ENCODE measurements around the gene GNAQ.

Gene GNAQ

DNA sequence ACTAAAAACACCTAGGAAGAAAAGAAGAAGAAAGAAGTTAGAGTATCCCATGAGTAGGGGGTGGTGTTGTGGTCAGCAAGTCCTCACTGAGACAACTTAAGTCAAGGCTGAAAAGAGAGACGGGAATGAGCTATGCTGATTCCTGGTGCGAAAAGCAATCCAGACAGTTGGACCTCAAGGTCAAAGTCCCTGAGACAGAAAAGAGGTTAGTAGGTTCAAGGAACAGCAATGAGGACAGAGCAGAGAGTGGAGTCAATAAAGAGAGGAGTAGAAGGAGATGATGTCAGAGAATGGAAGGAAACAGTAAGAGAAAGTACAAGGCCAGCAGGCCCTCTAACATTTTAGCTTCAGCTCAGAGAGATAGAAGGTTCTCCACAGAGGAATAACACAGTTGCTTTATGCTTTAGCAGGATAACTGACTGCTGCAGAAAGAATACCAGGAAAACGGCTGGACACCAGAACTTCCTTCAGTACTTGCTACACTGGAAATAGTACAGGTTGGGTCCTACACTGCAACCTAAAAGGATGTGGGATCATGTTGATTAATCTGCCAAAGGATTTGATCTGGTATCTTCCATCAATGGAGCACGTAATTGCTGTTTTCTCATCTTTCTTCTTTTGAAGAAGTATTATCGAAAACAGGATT, 43.6 kb downstream of the GNAQ start:
- WGBS (ENCODE audit: insufficient coverage): 86% methylated on average over 3 of the region's 5 CpGs
- peak overlapping the region; percentile 43 to 77 for H3K27ac ChIP-seq (ENCODE audit: insufficient read depth in 1 of 2, low read depth in 1 of 2, low read length in 2 of 2, poor library complexity in 1 of 2, severe bottlenecking in 2 of 2)
- peaks cover 0 to 27% (median 3%) of the 10 kb centered on the region in 4 experiments for H3K36me3 ChIP-seq (ENCODE audit: control insufficient read depth in 4 of 4, insufficient read depth in 4 of 4, low read length in 3 of 4)
- peaks cover 0 to 3% (median 0%) of the 10 kb centered on the region in 5 experiments for H3K9me3 ChIP-seq (ENCODE audit: control extremely low read depth in 1 of 5, control insufficient read depth in 4 of 5, insufficient read depth in 2 of 5, low read depth in 1 of 5, low read length in 4 of 5)
- ChIA-PET POLR2A (interaction anchor here (1.0 kb wide), 1 partner anchor 27 kb away, joined by 3 read pairs; no protein-coding TSS in a partner anchor), CTCF (interaction anchor here (1.2 to 2.8 kb wide), 2 partner anchors 11 to 33 kb away, joined by 3 to 10 read pairs; no protein-coding TSS in a partner anchor)
- no peaks in the 10 kb centered on the region for H3K27me3 ChIP-seq (replicated peaks in 2 of 5; ENCODE audit: control insufficient read depth in 4 of 5, insufficient read depth in 5 of 5, low read length in 4 of 5)
- H3K4me3 ChIP-seq (ENCODE audit: control insufficient read depth in 1 of 7, extremely low read depth in 1 of 7, insufficient read depth in 4 of 7, low read depth in 2 of 7, low read length in 6 of 7): no peak overlapping the region
- peaks cover 16 to 60% (median 31%) of the 10 kb centered on the region in 4 experiments for H3K4me1 ChIP-seq (ENCODE audit: control extremely low read depth in 1 of 4, control insufficient read depth in 4 of 4, insufficient read depth in 4 of 4, low read length in 3 of 4)
- DNase-seq: no peak

GRCh38 chr9:77987081-77987656, 44.4 kb downstream of the GNAQ start:
- POLR2A ChIA-PET: interaction anchor here (0.6 kb wide), 1 partner anchor 8 kb away, joined by 3 read pairs; no protein-coding TSS in a partner anchor
- Histone ChIP-seq H3K4me3 (ENCODE audit: control insufficient read depth in 1 of 7, extremely low read depth in 1 of 7, insufficient read depth in 4 of 7, low read depth in 2 of 7, low read length in 6 of 7) (peak overlapping the region in 1 of 7 experiments; percentile 22), H3K9me3 (ENCODE audit: control extremely low read depth in 1 of 5, control insufficient read depth in 4 of 5, insufficient read depth in 2 of 5, low read depth in 1 of 5, low read length in 4 of 5) (peaks cover 0 to 3% (median 0%) of the 10 kb centered on the region in 5 experiments), H3K36me3 (ENCODE audit: control insufficient read depth in 4 of 4, insufficient read depth in 4 of 4, low read length in 3 of 4) (peaks cover 0 to 27% (median 3%) of the 10 kb centered on the region in 4 experiments), H3K27ac (ENCODE audit: insufficient read depth in 1 of 2, low read depth in 1 of 2, low read length in 2 of 2, poor library complexity in 1 of 2, severe bottlenecking in 2 of 2) (peak overlapping the region; percentile 43 to 77), H3K27me3 (replicated peaks in 2 of 5; ENCODE audit: control insufficient read depth in 4 of 5, insufficient read depth in 5 of 5, low read length in 4 of 5) (no peaks in the 10 kb centered on the region), H3K4me1 (ENCODE audit: control extremely low read depth in 1 of 4, control insufficient read depth in 4 of 4, insufficient read depth in 4 of 4, low read length in 3 of 4) (peaks cover 23 to 69% (median 37%) of the 10 kb centered on the region in 4 experiments)
- peak; percentile 61 to 90 (median 78) for DNase-seq
- WGBS (ENCODE audit: insufficient coverage): 59% methylated on average over 5 of the region's 7 CpGs
- CTCF ChIA-PET: interaction anchor here (1.2 to 1.6 kb wide), 2 partner anchors 34 to 48 kb away, joined by 3 to 8 read pairs; no protein-coding TSS in a partner anchor

DNA sequence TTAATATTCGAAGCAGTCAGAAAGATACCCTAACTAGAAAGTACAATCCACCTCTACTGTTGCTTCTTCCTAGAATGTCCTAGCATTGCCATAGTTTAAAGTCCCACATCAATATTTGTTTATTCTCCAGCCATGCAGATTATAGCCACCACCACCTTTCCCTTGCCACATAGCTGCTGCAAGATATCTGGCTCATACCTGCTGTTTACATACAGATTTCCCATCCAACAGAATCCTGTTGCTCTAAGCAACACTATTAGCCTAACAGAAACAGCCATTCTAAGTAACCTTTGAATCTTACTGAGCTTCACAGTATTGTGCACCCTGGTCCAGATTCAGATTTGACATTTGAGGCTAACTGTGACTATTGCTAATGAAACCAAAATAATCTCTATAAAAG, 45.6 kb downstream of the GNAQ start:
- Histone ChIP-seq H3K4me1 (ENCODE audit: control extremely low read depth in 1 of 4, control insufficient read depth in 4 of 4, insufficient read depth in 4 of 4, low read length in 3 of 4) (peaks cover 31 to 74% (median 46%) of the 10 kb centered on the region in 4 experiments), H3K36me3 (ENCODE audit: control insufficient read depth in 4 of 4, insufficient read depth in 4 of 4, low read length in 3 of 4) (peaks cover 0 to 21% (median 1%) of the 10 kb centered on the region in 4 experiments), H3K9me3 (ENCODE audit: control extremely low read depth in 1 of 5, control insufficient read depth in 4 of 5, insufficient read depth in 2 of 5, low read depth in 1 of 5, low read length in 4 of 5) (no peaks in the 10 kb centered on the region), H3K27me3 (replicated peaks in 2 of 5; ENCODE audit: control insufficient read depth in 4 of 5, insufficient read depth in 5 of 5, low read length in 4 of 5) (no peaks in the 10 kb centered on the region), H3K4me3 (ENCODE audit: control insufficient read depth in 1 of 7, extremely low read depth in 1 of 7, insufficient read depth in 4 of 7, low read depth in 2 of 7, low read length in 6 of 7) (no peak overlapping the region), H3K27ac (ENCODE audit: insufficient read depth in 1 of 2, low read depth in 1 of 2, low read length in 2 of 2, poor library complexity in 1 of 2, severe bottlenecking in 2 of 2) (no peak overlapping the region)
- POLR2A ChIA-PET: interaction anchor here (0.5 to 1.1 kb wide), 2 partner anchors 10 to 733 kb away, joined by 3 read pairs; no protein-coding TSS in a partner anchor
- 100% methylated on average over 1 of the region's 1 CpG for WGBS (ENCODE audit: insufficient coverage)
- CTCF ChIA-PET: interaction anchor here (0.7 to 1.7 kb wide), 10 partner anchors 10 to 120 kb away, joined by 3 to 8 read pairs (median 4); partner anchors contain the start of gene GNAQ
- no peak for DNase-seq

- Histone ChIP-seq H3K9me3 (ENCODE audit: control extremely low read depth in 1 of 5, control insufficient read depth in 4 of 5, insufficient read depth in 2 of 5, low read depth in 1 of 5, low read length in 4 of 5) (no peaks in the 10 kb centered on the region), H3K36me3 (ENCODE audit: control insufficient read depth in 4 of 4, insufficient read depth in 4 of 4, low read length in 3 of 4) (peaks cover 0 to 27% (median 0%) of the 10 kb centered on the region in 4 experiments), H3K27me3 (replicated peaks in 2 of 5; ENCODE audit: control insufficient read depth in 4 of 5, insufficient read depth in 5 of 5, low read length in 4 of 5) (no peaks in the 10 kb centered on the region), H3K4me3 (ENCODE audit: control insufficient read depth in 1 of 7, extremely low read depth in 1 of 7, insufficient read depth in 4 of 7, low read depth in 2 of 7, low read length in 6 of 7) (peak overlapping the region in 1 of 7 experiments; percentile 8), H3K27ac (ENCODE audit: insufficient read depth in 1 of 2, low read depth in 1 of 2, low read length in 2 of 2, poor library complexity in 1 of 2, severe bottlenecking in 2 of 2) (peak overlapping the region in 1 of 2 experiments; percentile 73), H3K4me1 (ENCODE audit: control extremely low read depth in 1 of 4, control insufficient read depth in 4 of 4, insufficient read depth in 4 of 4, low read length in 3 of 4) (peaks cover 35 to 79% (median 58%) of the 10 kb centered on the region in 4 experiments)
- peak in 1 of 3 donors; percentile 36 for DNase-seq
- POLR2A ChIA-PET: no interaction called here
- WGBS (ENCODE audit: insufficient coverage): no CpG with 5 or more reads among the region's 1 CpG
- CTCF ChIA-PET: interaction anchor here (1.3 kb wide), 1 partner anchor 10 kb away, joined by 8 read pairs; no protein-coding TSS in a partner anchor
These were observed 48.3 kb downstream of the GNAQ start for GRCh38 chr9:77983320-77983662.

- H3K4me3 ChIP-seq (ENCODE audit: control insufficient read depth in 1 of 7, extremely low read depth in 1 of 7, insufficient read depth in 4 of 7, low read depth in 2 of 7, low read length in 6 of 7): peak overlapping the region in 2 of 7 experiments; percentile 1 to 10
- WGBS (ENCODE audit: insufficient coverage): no CpG with 5 or more reads among the region's 7 CpGs
- peak in 1 of 3 donors; percentile 54 for DNase-seq
- H3K9me3 ChIP-seq (ENCODE audit: control extremely low read depth in 1 of 5, control insufficient read depth in 4 of 5, insufficient read depth in 2 of 5, low read depth in 1 of 5, low read length in 4 of 5): no peaks in the 10 kb centered on the region
- POLR2A ChIA-PET: no interaction called here
- H3K4me1 ChIP-seq (ENCODE audit: control extremely low read depth in 1 of 4, control insufficient read depth in 4 of 4, insufficient read depth in 4 of 4, low read length in 3 of 4): peaks cover 39 to 79% (median 58%) of the 10 kb centered on the region in 4 experiments
- H3K27me3 ChIP-seq (replicated peaks in 2 of 5; ENCODE audit: control insufficient read depth in 4 of 5, insufficient read depth in 5 of 5, low read length in 4 of 5): no peaks in the 10 kb centered on the region
- CTCF ChIA-PET: interaction anchor here (1.3 kb wide), 1 partner anchor 11 kb away, joined by 8 read pairs; no protein-coding TSS in a partner anchor
- H3K27ac ChIP-seq (ENCODE audit: insufficient read depth in 1 of 2, low read depth in 1 of 2, low read length in 2 of 2, poor library complexity in 1 of 2, severe bottlenecking in 2 of 2): peak overlapping the region in 1 of 2 experiments; percentile 73
- peaks cover 0 to 22% (median 0%) of the 10 kb centered on the region in 4 experiments for H3K36me3 ChIP-seq (ENCODE audit: control insufficient read depth in 4 of 4, insufficient read depth in 4 of 4, low read length in 3 of 4)
These were observed 48.9 kb downstream of the GNAQ start for GRCh38 chr9:77982581-77983319.

GRCh38 chr9:77981907-77982306, 49.7 kb downstream of the GNAQ start:
- Histone ChIP-seq H3K9me3 (ENCODE audit: control extremely low read depth in 1 of 5, control insufficient read depth in 4 of 5, insufficient read depth in 2 of 5, low read depth in 1 of 5, low read length in 4 of 5) (no peaks in the 10 kb centered on the region), H3K27ac (ENCODE audit: insufficient read depth in 1 of 2, low read depth in 1 of 2, low read length in 2 of 2, poor library complexity in 1 of 2, severe bottlenecking in 2 of 2) (peak overlapping the region in 1 of 2 experiments; percentile 73), H3K4me3 (ENCODE audit: control insufficient read depth in 1 of 7, extremely low read depth in 1 of 7, insufficient read depth in 4 of 7, low read depth in 2 of 7, low read length in 6 of 7) (peak overlapping the region in 1 of 7 experiments; percentile 3), H3K36me3 (ENCODE audit: control insufficient read depth in 4 of 4, insufficient read depth in 4 of 4, low read length in 3 of 4) (peaks cover 0 to 16% (median 0%) of the 10 kb centered on the region in 4 experiments), H3K4me1 (ENCODE audit: control extremely low read depth in 1 of 4, control insufficient read depth in 4 of 4, insufficient read depth in 4 of 4, low read length in 3 of 4) (peaks cover 36 to 80% (median 59%) of the 10 kb centered on the region in 4 experiments), H3K27me3 (replicated peaks in 2 of 5; ENCODE audit: control insufficient read depth in 4 of 5, insufficient read depth in 5 of 5, low read length in 4 of 5) (no peaks in the 10 kb centered on the region)
- POLR2A ChIA-PET: interaction anchor here (0.6 kb wide), 1 partner anchor 214 kb away, joined by 3 read pairs; no protein-coding TSS in a partner anchor
- no peak for DNase-seq
- WGBS (ENCODE audit: insufficient coverage): no CpG with 5 or more reads among the region's 1 CpG
- CTCF ChIA-PET: interaction anchor here (0.8 to 12.2 kb wide), 3 partner anchors 16 to 116 kb away, joined by 3 to 135 read pairs (median 9); no protein-coding TSS in a partner anchor

Data from common myeloid progenitor, CD34-positive (primary cell).